Inferior parietal cortex (tissue), 1 donor: ENCODE results near the gene E2F1.

Experiments used
- DNase-seq: peaks from one replicate; pipeline ENCODE4 v3.0.0-alpha.2; 2016; ENCODE audit errors: extremely low spot score

Gene E2F1

DNA sequence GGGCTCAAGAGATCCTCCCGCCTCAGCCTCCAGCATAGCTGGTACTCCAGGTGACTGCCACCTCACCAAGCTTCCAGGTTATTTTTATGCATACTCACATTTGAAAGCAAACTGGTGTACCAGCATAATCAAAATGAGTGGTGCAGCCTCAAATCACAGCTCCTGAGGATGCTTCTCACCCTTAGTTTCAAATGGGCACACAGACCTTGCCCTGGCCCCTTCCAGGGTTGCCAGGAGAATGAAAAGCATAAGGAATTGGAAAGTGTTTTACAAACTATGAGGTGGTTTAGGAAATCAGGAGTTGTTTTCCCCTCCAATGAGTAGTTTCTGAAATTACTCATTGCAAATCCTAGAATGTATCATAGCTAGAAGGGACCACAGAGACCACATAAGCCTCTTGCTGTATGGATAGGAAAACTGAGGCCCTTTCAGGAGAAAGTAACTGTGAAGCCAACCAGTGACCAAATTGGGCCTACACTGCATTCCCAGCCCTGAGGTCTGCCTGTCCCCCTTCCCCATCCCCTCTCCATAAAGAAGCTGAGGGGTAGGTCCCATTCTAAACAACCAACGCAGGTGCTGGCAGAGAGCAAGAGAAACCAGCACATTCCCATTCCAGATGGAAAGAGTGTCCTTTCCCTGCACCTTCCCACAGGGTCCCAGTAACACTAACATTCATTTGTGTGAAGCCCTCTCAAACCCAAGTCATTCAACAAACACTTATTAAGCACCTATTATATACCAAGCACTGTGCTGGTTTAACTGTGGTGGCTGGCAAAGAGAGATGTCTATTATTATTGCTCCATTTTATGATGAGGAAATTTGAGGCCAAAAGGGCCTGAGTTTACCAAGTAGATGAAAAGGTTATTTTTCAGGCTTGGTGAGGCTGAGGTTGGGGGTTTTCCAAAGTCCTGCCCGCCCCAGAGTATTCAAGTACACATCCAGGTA lies 2.1 kb upstream of the E2F1 start:
- DNase-seq, result no peak

DNA sequence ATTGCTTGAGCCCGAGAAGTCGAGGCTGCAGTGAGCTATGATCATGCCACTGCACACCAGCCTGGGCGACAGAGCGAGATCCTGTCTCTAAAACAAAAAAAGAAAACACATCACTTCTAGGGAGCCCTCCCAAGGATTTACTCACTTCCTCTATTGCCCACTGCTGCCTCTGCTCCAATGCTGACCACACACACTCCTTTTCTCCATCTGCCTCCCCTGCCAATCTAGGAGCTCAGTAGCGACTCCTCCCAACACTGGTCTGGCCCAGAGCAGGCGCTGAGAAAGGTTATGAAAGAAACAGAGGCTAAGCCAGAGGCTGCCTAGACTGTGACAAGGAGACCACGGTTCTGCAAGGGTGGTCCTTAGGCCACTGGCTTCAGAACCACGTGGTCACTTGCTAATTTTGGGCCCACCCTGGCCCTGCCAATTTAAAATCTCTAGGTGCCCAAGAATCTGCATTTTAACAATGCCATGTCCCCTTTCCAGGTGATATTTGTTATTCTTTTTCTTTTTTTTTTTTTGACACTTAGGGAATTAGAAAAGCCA lies 1.3 kb upstream of the E2F1 start:
- no peak for DNase-seq

DNA sequence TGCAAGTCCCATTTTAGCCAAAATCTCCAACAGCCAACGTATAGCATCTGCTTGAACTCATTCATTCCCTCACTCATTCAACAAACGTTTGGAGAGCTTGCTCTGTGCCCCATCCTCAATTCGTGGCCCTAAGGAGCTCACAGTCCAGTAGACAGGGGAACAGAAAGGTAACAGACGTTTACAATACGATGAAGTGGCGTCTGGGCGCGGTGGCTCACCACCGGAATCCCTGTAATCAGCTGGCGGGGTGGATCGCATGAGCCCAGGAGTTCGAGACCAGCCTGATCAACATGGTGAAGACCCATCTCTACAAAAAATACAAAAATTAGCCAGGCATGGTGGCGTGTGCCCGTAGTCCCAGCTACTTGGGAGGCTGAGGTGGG lies 790 bp upstream of the E2F1 start:
- no peak for DNase-seq

- DNase-seq, result no peak
Measured at GRCh38 chr20:33685328-33686099, 671 bp downstream of the E2F1 start.

GRCh38 chr20:33684533-33685327 lies 1.5 kb downstream of the E2F1 start:
- DNase-seq, result no peak

DNA sequence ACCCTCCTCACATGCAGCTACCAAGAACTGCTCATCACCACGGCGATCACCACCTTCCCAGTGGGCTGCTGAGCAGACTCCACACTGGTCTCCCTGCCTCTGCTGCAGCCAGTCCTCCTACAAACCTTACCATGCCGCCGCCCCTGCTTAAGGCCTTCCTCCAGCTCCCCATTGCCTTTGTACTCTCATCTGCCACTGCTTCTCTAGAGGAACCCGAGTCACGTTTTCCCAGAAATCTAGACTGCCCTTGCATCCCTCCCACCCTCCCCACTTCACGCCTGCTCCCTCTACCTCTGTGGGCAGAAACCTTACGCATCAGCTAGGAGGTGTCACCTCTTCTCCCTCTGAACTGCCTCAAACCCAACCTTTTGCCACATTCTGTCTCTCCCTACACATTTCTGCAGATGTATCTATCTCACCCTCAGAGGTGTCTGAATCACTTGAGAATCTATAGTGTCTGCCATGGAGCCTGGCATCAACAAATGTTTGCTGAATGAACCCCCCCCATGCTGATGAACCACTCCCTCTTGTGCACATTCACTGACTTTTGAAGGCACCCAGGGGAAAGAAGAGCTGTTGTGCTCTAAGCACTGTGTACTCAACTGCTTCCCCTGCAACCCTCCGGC lies 4.3 kb downstream of the E2F1 start:
- DNase-seq, result no peak

DNA sequence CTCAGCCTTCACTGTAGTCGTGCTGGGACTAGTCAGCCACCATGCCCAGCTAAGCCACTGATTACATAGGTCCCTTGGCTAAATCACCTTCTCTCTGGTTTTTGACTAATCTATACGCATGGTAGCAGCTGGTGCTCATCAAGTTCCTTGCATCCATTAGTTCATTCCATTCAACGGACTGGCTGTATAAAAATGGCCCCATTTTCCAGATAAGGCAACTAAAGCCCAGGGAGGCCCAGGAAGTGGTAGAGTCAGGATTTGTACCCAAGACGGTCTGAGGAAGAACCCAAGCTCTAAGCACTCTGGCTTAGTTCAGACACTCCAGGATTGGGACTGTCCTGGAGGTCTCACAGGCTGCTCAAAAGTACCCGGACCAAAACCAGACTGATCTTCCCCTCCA lies 4.9 kb downstream of the E2F1 start:
- no peak for DNase-seq

GRCh38 chr20:33680686-33681085 lies 5.5 kb downstream of the E2F1 start:
- no peak for DNase-seq

DNA sequence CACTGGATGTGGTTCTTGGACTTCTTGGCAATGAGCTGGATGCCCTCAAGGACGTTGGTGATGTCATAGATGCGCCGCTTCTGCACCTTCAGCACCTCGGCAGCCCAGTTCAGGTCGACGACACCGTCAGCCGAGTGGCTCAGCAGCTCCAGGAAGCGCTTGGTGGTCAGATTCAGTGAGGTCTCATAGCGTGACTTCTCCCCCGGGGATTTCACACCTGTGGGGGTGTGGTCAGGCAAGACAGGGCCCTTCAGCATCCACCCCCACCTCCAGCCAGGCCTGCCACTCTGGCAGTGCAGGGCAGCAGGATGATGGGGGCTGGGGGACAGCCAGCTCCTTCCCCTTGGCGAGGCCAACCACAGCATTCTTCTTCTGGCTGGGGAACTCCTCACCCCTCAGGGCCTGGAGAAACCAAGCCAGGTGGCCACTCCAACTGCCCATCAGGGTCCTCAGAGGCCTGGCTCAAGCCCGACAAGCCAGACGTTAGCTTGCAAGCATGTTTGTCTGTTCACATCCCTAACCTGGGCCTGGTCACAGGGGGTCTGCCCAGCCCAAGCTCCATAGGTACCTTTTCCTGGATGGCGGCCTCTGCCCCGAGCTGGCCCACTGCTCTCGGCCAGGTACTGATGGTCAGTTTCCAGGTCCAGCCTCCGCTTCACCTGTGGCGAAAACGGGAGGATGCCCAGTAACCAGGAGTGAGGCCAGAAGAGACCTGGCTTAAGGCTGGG lies 6.3 kb downstream of the E2F1 start:
- no peak for DNase-seq

DNA sequence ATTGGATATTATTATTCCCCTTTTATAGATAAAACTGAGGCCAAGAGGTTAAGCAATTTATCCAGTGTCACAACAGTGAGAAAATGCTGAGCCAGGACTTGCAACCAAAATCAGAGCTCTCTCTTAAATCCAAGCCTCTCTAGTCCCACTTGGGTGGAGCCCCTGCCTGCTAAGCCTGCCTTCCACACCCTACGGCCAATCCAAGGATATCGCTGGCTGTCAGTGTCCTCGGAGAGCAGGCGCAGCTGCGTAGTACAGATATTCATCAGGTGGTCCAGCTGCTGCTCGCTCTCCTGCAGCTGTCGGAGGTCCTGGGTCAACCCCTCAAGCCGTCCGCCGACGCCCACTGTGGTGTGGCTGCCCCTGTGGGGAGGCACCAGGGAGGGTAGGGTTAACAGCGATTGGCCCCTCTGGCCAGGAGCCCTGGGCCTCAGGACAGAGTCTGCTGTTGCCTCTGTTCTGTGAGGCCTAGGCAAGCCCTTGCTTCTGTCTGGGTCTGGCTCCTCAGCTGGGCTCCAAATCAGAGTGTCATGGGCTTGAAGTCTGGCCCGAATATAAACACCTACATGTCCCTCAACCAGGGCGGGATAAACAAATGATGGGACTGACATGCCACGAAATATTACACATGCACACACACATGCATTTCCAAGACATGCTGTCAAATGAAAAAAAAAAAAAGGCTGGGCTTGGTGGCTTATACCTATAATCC lies 8.0 kb downstream of the E2F1 start:
- DNase-seq, result no peak

GRCh38 chr20:33676652-33677645 lies 9.2 kb downstream of the E2F1 start:
- no peak for DNase-seq

DNA sequence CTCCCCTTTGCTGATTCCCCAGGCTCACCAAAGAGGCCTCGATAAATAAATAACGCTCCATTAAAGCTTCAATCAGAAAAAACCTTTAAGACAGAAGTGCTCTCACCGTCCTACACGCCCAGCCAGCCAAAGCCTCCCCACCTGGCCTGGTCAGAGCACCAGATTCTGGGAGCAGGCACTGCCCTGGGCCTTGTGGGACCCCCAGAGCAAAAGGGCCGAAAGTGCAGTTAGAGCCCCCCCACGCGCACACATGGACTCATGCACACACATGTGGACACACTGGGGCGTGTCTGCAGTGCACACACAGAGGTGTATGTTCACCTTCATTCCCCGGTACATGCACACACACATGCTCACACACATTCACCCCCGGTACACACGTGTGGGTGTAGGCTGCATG lies 10.1 kb downstream of the E2F1 start:
- DNase-seq, result no peak

- DNase-seq, result no peak
Measured at GRCh38 chr20:33675136-33675959, 10.8 kb downstream of the E2F1 start.

GRCh38 chr20:33674294-33675135 lies 11.7 kb downstream of the E2F1 start, which contains the start of gene NECAB3:
NECAB3 (minus strand) TSS chr20:33674428; CDS start chr20:33674352, 76 bp downstream.
- no peak for DNase-seq

- no peak for DNase-seq
Measured at GRCh38 chr20:33673410-33674293, 12.5 kb downstream of the E2F1 start.

DNA sequence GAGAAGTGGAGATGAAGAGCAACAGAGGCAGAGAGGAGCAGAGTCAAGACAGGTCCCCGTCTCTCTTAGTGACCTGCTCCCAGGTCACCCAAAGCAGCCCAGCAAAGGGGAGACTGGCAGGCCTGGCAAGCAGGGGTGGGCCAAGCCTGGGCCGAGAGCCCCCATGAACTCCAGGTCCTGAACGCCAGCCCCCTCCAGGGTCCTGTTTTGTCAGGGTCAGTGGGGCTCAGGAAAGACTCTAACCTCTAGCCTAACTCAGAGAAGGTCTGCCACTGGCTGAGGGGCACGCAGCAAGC lies 13.1 kb downstream of the E2F1 start:
- DNase-seq, result no peak
